ENCODE data around the gene HPX. TPM values are rescaled to one million over a fixed set of nuclear protein-coding genes. Genes with fewer than 3 reads are reported as not detected.

HPX gene
- total RNA-seq, 1 experiment from 2014 or later, result 0.45 TPM

- H3K4me1 Mint-ChIP-seq (ENCODE audit: low read depth, unreplicated experiment), result no peaks in the 10 kb centered on the region
- no peak for DNase-seq
- CTCF ChIA-PET, result no interaction called here
- intact Hi-C loops (cut with micrococcal nuclease; ENCODE audit: unreplicated experiment), result no loop called here
- peaks cover 14% of the 10 kb centered on the region for H3K27me3 Mint-ChIP-seq (ENCODE audit: unreplicated experiment)
- BruUV-seq (replicated peaks), result no TSS peak
- no peak for TF ChIP-seq CTCF (IDR thresholded peaks at IDR 0.05; ENCODE audit: unreplicated experiment)
- no peaks in the 10 kb centered on the region for H3K9me3 Mint-ChIP-seq (ENCODE audit: low read depth, unreplicated experiment)
- H3K36me3 Mint-ChIP-seq (ENCODE audit: insufficient read depth, unreplicated experiment), result no peaks in the 10 kb centered on the region
- no peak overlapping the region for H3K4me3 Mint-ChIP-seq (ENCODE audit: low read depth, unreplicated experiment)
- H3K27ac Mint-ChIP-seq (ENCODE audit: unreplicated experiment), result no peak overlapping the region
These were observed 29.9 kb downstream of the HPX start for GRCh38 chr11:6410695-6411430.

GRCh38 chr11:6406370-6406769, 34.4 kb downstream of the HPX start:
- Mint-ChIP-seq H3K9me3 (ENCODE audit: low read depth, unreplicated experiment) (no peaks in the 10 kb centered on the region), H3K4me1 (ENCODE audit: low read depth, unreplicated experiment) (no peaks in the 10 kb centered on the region), H3K4me3 (ENCODE audit: low read depth, unreplicated experiment) (no peak overlapping the region), H3K27me3 (ENCODE audit: unreplicated experiment) (peaks cover 18% of the 10 kb centered on the region), H3K36me3 (ENCODE audit: insufficient read depth, unreplicated experiment) (no peaks in the 10 kb centered on the region), H3K27ac (ENCODE audit: unreplicated experiment) (no peak overlapping the region)
- no peak for DNase-seq
- no peak for TF ChIP-seq CTCF (IDR thresholded peaks at IDR 0.05; ENCODE audit: unreplicated experiment)
- BruUV-seq (replicated peaks), result no TSS peak
- intact Hi-C loops (cut with micrococcal nuclease; ENCODE audit: unreplicated experiment), result no loop called here
- CTCF ChIA-PET, result interaction anchor here (0.6 kb wide), 1 partner anchor 62 kb away, joined by 3 read pairs; no protein-coding TSS in a partner anchor

GRCh38 chr11:6405846-6406245, 34.9 kb downstream of the HPX start:
- intact Hi-C loops (cut with micrococcal nuclease; ENCODE audit: unreplicated experiment), result no loop called here
- CTCF ChIA-PET, result interaction anchor here (0.6 kb wide), 2 partner anchors 63 to 91 kb away, joined by 3 read pairs; partner anchors contain the start of gene DNHD1
- peaks cover 18% of the 10 kb centered on the region for H3K27me3 Mint-ChIP-seq (ENCODE audit: unreplicated experiment)
- no peak for DNase-seq
- no peak for TF ChIP-seq CTCF (IDR thresholded peaks at IDR 0.05; ENCODE audit: unreplicated experiment)
- H3K4me1 Mint-ChIP-seq (ENCODE audit: low read depth, unreplicated experiment), result no peaks in the 10 kb centered on the region
- no peak overlapping the region for H3K27ac Mint-ChIP-seq (ENCODE audit: unreplicated experiment)
- no peaks in the 10 kb centered on the region for H3K36me3 Mint-ChIP-seq (ENCODE audit: insufficient read depth, unreplicated experiment)
- no TSS peak for BruUV-seq (replicated peaks)
- H3K4me3 Mint-ChIP-seq (ENCODE audit: low read depth, unreplicated experiment), result no peak overlapping the region
- no peaks in the 10 kb centered on the region for H3K9me3 Mint-ChIP-seq (ENCODE audit: low read depth, unreplicated experiment)

GRCh38 chr11:6405052-6405667, 35.6 kb downstream of the HPX start:
- no peak for TF ChIP-seq CTCF (IDR thresholded peaks at IDR 0.05; ENCODE audit: unreplicated experiment)
- intact Hi-C loops (cut with micrococcal nuclease; ENCODE audit: unreplicated experiment), result no loop called here
- Mint-ChIP-seq H3K4me1 (ENCODE audit: low read depth, unreplicated experiment) (no peaks in the 10 kb centered on the region), H3K27ac (ENCODE audit: unreplicated experiment) (no peak overlapping the region), H3K4me3 (ENCODE audit: low read depth, unreplicated experiment) (no peak overlapping the region), H3K9me3 (ENCODE audit: low read depth, unreplicated experiment) (no peaks in the 10 kb centered on the region), H3K27me3 (ENCODE audit: unreplicated experiment) (peaks cover 18% of the 10 kb centered on the region), H3K36me3 (ENCODE audit: insufficient read depth, unreplicated experiment) (no peaks in the 10 kb centered on the region)
- CTCF ChIA-PET, result interaction anchor here (0.6 kb wide), 1 partner anchor 92 kb away, joined by 3 read pairs; the partner anchor contains the start of gene DNHD1
- BruUV-seq (replicated peaks), result no TSS peak
- no peak for DNase-seq
